ENCODE data around the gene XRN1.

GRCh38 chr3:142268426-142268825, 179.4 kb downstream of the XRN1 start:
- no peak for TF ChIP-seq CTCF (IDR thresholded peaks at IDR 0.05)
- TF ChIP-seq POLR2A (IDR thresholded peaks at IDR 0.05): no peak
- no peak for TF ChIP-seq EP300 (IDR thresholded peaks at IDR 0.05)
